AG09319 (cell line): ENCODE results near the gene CMTM4.
"Not testable (repeated sequence)": the region's sequence is repeated elsewhere in the genome, so short reads cannot be mapped to it uniquely, and the experiment has no call there.

ENCODE experiments used
- DNase-seq: peaks from one replicate; pipeline ENCODE4 v3.0.0-alpha.2; 2010; ENCODE audit warnings: low read depth; ENCODE audit errors: extremely low read depth
- CTCF ChIP-seq: IDR thresholded peaks from 2 replicates; pipeline ENCODE4 v1.5.1; 2011; ENCODE audit warnings: low read depth, mild to moderate bottlenecking, inconsistent platforms, low read length, moderate library complexity

CMTM4 gene

GRCh38 chr16:66695471-66695934, 1.0 kb downstream of the CMTM4 start:
- TF ChIP-seq CTCF = no peak
- no peak for DNase-seq

- DNase-seq = no peak
- TF ChIP-seq CTCF = no peak
These were observed 3.4 kb downstream of the CMTM4 start for GRCh38 chr16:66693149-66693548.

GRCh38 chr16:66692341-66692740, 4.2 kb downstream of the CMTM4 start:
- no peak for TF ChIP-seq CTCF
- no peak for DNase-seq

GRCh38 chr16:66691234-66691633, 5.3 kb downstream of the CMTM4 start:
- no peak for TF ChIP-seq CTCF

GRCh38 chr16:66690106-66690847, 6.3 kb downstream of the CMTM4 start:
- DNase-seq = no peak
- no peak for TF ChIP-seq CTCF

More at GRCh38 chr16:66691234-66691633, 5.3 kb downstream of the CMTM4 start:
- no peak for DNase-seq

GRCh38 chr16:66689282-66689681, 7.3 kb downstream of the CMTM4 start:
- DNase-seq = no peak
- no peak for TF ChIP-seq CTCF

GRCh38 chr16:66687906-66688625, 8.5 kb downstream of the CMTM4 start:
- no peak for TF ChIP-seq CTCF
- no peak for DNase-seq

GRCh38 chr16:66685501-66686115, 10.9 kb downstream of the CMTM4 start:
- not testable (repeated sequence) for DNase-seq
